ENCODE data around the gene CMTM7. TPM values are rescaled to one million over a fixed set of nuclear protein-coding genes. Genes with fewer than 3 reads are reported as not detected.

The CMTM7 gene
- total and polyA plus RNA-seq, 9 of the 15 experiments (the other 6 are each of a cell fraction or from before 2014, with no cell fraction given): 0.03 to 1.6 (median 0.42) TPM; not detected in 4

DNA sequence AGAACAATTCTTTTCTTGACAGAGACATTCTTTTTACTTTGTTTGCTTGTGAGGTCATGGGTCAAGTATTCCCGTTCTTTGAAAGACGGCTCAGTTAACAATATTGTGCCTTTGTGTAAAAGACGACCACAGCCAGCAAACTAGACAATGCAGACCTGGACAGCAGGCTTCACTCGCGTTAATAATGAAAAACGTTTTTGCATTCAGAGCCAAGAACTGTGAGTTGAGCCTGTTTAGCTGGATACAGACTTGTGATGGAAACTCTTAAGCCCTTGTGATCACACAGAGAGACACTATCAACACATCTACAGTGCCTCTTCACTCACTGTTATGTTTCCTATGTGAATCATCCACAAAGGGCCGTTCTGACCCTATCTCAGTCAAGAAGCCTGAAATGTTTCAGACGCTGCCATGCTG lies 37.3 kb upstream of the CMTM7 start:
- Histone ChIP-seq H3K9me1 (ENCODE audit: control insufficient read depth, insufficient read depth, low read length) (no peaks in the 10 kb centered on the region), H3K27ac (ENCODE audit: extremely low read depth, low read depth, low read length) (no peak overlapping the region), H3K9me3 (replicated peaks; ENCODE audit: control insufficient read depth, insufficient read depth, low read depth, low read length) (no peaks in the 10 kb centered on the region), H4K20me1 (replicated peaks; ENCODE audit: control insufficient read depth, insufficient read depth, low read length) (peaks cover 3% of the 10 kb centered on the region; the same call in 1 of the 2 replicates), H3K4me3 (no peak overlapping the region), H3K36me3 (ENCODE audit: control insufficient read depth, insufficient read depth, low read length) (no peaks in the 10 kb centered on the region), H2AFZ (ENCODE audit: low read depth, low read length) (0 out of 2 replicates have a peak overlapping the region, but pooled peaks have one; percentile 14), H3K79me2 (ENCODE audit: control insufficient read depth, insufficient read depth, low read length) (no peaks in the 10 kb centered on the region), H3K4me1 (replicated peaks in 1 of 2; ENCODE audit: control insufficient read depth in 2 of 2, insufficient read depth in 2 of 2, low read length in 2 of 2) (no peaks in the 10 kb centered on the region), H3K9ac (ENCODE audit: insufficient read depth in 1 of 2, low read depth in 2 of 2, low read length in 2 of 2) (no peak overlapping the region), H3K27me3 (ENCODE audit: control insufficient read depth in 2 of 2, insufficient read depth in 2 of 2, low read length in 2 of 2) (peaks cover 16% of the 10 kb centered on the region in 2 experiments; a peak in 4 of 5 replicates), H3K4me2 (ENCODE audit: insufficient read depth, low read length) (no peak overlapping the region)
- DNase-seq (ENCODE audit: extremely low read depth in 1 of 4, low spot score in 3 of 4) (no peak), ATAC-seq (no peak), FAIRE-seq (no peak)
- in situ Hi-C loops (cut with MboI) (no loop called here), intact Hi-C loops (cut with micrococcal nuclease) (no loop called here)
- WGBS (ENCODE audit: insufficient coverage, low coverage, missing lambda C conversion rate): 0% methylated on average over 8 of the region's 8 CpGs
- ChIA-PET POLR2A (no interaction called here), CTCF (ENCODE audit: low intra/inter-chr PET ratio) (interaction anchor here (0.6 kb wide), 1 partner anchor 308 kb away, joined by 3 read pairs; no protein-coding TSS in a partner anchor)
- BruUV-seq (replicated peaks): no TSS peak
- TF ChIP-seq BCLAF1 (IDR thresholded peaks at IDR 0.05; ENCODE audit: borderline replicate concordance in 1 of 2, control insufficient read depth in 1 of 2, low read depth in 2 of 2, low read length in 1 of 2) (no peak), PATZ1 (CRISPR knock-in tag; IDR thresholded peaks at IDR 0.05; ENCODE audit: borderline replicate concordance) (no peak), MEF2A (IDR thresholded peaks at IDR 0.05; ENCODE audit: control insufficient read depth, low read depth, low read length) (no peak), DLX4 (CRISPR knock-in tag; IDR thresholded peaks at IDR 0.05) (no peak), SIX5 (IDR thresholded peaks at IDR 0.05; ENCODE audit: borderline replicate concordance in 1 of 2, insufficient read depth in 1 of 2, low read depth in 1 of 2, low read length in 2 of 2) (no peak), TEAD2 (tag; IDR thresholded peaks at IDR 0.05) (no peak), ETV5 (CRISPR knock-in tag; IDR thresholded peaks at IDR 0.05; ENCODE audit: low read depth) (no peak), MAFF (IDR thresholded peaks at IDR 0.05; ENCODE audit: low read length) (no peak), ZNF133 (CRISPR knock-in tag; IDR thresholded peaks at IDR 0.05) (no peak), HNRNPK (IDR thresholded peaks at IDR 0.05; ENCODE audit: low read depth, low read length, poor library complexity, severe bottlenecking) (no peak), NR1H2 (CRISPR knock-in tag; IDR thresholded peaks at IDR 0.05) (no peak), SMARCA5 (IDR thresholded peaks at IDR 0.05) (no peak), CBFA2T3 (IDR thresholded peaks at IDR 0.05) (no peak), SMAD4 (CRISPR knock-in tag; conservative IDR thresholded peaks at IDR 0.05) (no peak), POLR3G (IDR thresholded peaks at IDR 0.05; ENCODE audit: extremely low read depth, insufficient read length, insufficient replicate concordance) (no peak)

All from K562 (cell line).